WTC11 (cell line): ENCODE data around the gene TUBGCP2. TPM values are rescaled to one million over a fixed set of nuclear protein-coding genes. Genes with fewer than 3 reads are reported as not detected.
A peak's percentile ranks its signal among the peaks of the same experiment; 100 is the strongest.

Experiments
- ATAC-seq: fragments of 200-7000 bp; cut with Tn5 transposase; 2 replicates; pipeline ENCODE4 v1.10.0; 2021; ENCODE audit warnings: mild to moderate bottlenecking, moderate library complexity
- CTCF ChIA-PET: fragments of 300-600 bp; sonication (Branson Sonifier 250); formaldehyde crosslinking; loops from one replicate; lab custom pipeline; 2021; ENCODE audit warnings: antibody characterized with exemption; lab: Charles Lee
- POLR2A ChIA-PET: fragments of 350-600 bp; sonication (Branson Sonifier 250); formaldehyde crosslinking; loops from one replicate; lab custom pipeline; 2021; ENCODE audit warnings: antibody characterized with exemption; lab: Charles Lee
- DNase-seq: peaks from one replicate; pipeline ENCODE4 v3.0.0; 2021; ENCODE audit warnings: low spot score
- H3K27ac Mint-ChIP-seq: 2 replicates; pipeline ENCODE4 v1.8.0; 2021; ENCODE audit warnings: mixed read lengths
- H3K27me3 Mint-ChIP-seq: 2 replicates; pipeline ENCODE4 v1.8.0; 2021; ENCODE audit warnings: low read depth, mild to moderate bottlenecking, moderate library complexity, mixed read lengths
- H3K36me3 Mint-ChIP-seq: 2 replicates; pipeline ENCODE4 v1.8.0; 2021; ENCODE audit warnings: mixed read lengths
- H3K4me1 Mint-ChIP-seq: 2 replicates; pipeline ENCODE4 v1.8.0; 2022; ENCODE audit warnings: mixed read lengths
- H3K4me3 Mint-ChIP-seq: 2 replicates; pipeline ENCODE4 v1.8.0; 2021; ENCODE audit warnings: mild to moderate bottlenecking, moderate library complexity, mixed read lengths
- H3K9me3 Mint-ChIP-seq: 2 replicates; pipeline ENCODE4 v1.8.0; 2021; ENCODE audit warnings: mixed read lengths
- AR ChIP-seq: fragments of 250-450 bp; sonication (Bioruptor Pico); IDR thresholded peaks from 2 replicates; pipeline ENCODE4 v1.9.0; 2021; ENCODE audit warnings: mild to moderate bottlenecking
- ATF2 ChIP-seq: sonication (generic); formaldehyde crosslinking; IDR thresholded peaks from 2 replicates; pipeline ENCODE4 v1.8.1; 2022; ENCODE audit warnings: low read depth, missing genetic modification reagents, borderline replicate concordance
- GTF2I ChIP-seq: fragments of 250-450 bp; sonication (Bioruptor Pico); conservative IDR thresholded peaks from 2 replicates; pipeline ENCODE4 v1.4.0; 2021; ENCODE audit warnings: mild to moderate bottlenecking
- NR1H2 ChIP-seq: sonication (generic); formaldehyde crosslinking; IDR thresholded peaks from 2 replicates; pipeline ENCODE4 v1.9.0; 2021; ENCODE audit warnings: mild to moderate bottlenecking, moderate library complexity, missing genetic modification reagents
- STAT6 ChIP-seq: sonication (generic); formaldehyde crosslinking; conservative IDR thresholded peaks from 2 replicates; pipeline ENCODE4 v1.8.1; 2023; ENCODE audit warnings: mild to moderate bottlenecking, low read depth, missing genetic modification reagents, moderate library complexity
- ZBTB43 ChIP-seq: sonication (generic); formaldehyde crosslinking; IDR thresholded peaks from 2 replicates; pipeline ENCODE4 v1.8.1; 2023; ENCODE audit warnings: mild to moderate bottlenecking, missing genetic modification reagents
- ZNF425 ChIP-seq: fragments of 250-450 bp; sonication (Bioruptor Pico); conservative IDR thresholded peaks from 2 replicates; pipeline ENCODE4 v1.9.0; 2021; ENCODE audit warnings: mild to moderate bottlenecking
- ZNF512 ChIP-seq: sonication (generic); formaldehyde crosslinking; IDR thresholded peaks from 2 replicates; pipeline ENCODE4 v1.8.1; 2022; ENCODE audit warnings: missing genetic modification reagents, borderline replicate concordance
- ZNF671 ChIP-seq: fragments of 250-450 bp; sonication (Bioruptor Pico); IDR thresholded peaks from 2 replicates; pipeline ENCODE4 v1.8.0; 2021; ENCODE audit warnings: mild to moderate bottlenecking
- total RNA-seq: library from RNA; stranded (reverse); gene quantifications from 3 replicates; pipeline ENCODE4 v1.2.3, GENCODE V29; 2021

The TUBGCP2 gene
- total RNA-seq, 1 experiment from 2014 or later = 62.5 TPM

GRCh38 chr10:133337370-133337725 lies 28.7 kb upstream of the TUBGCP2 start (continued):
- TF ChIP-seq AR (CRISPR knock-in tag) (no peak), ATF2 (CRISPR knock-in tag) (no peak), ZNF671 (CRISPR knock-in tag) (no peak), ZNF425 (CRISPR knock-in tag) (no peak)
- TF ChIP-seq, all 79 proteins: peak for 0

GRCh38 chr10:133336577-133337369 lies 28.1 kb upstream of the TUBGCP2 start, which contains the start of gene CALY:
TSS of gene CALY (minus strand) at chr10:133336896. CDS start at chr10:133328989, 7,907 bp downstream.
- peak; percentile 81 for DNase-seq

More at GRCh38 chr10:133336577-133337369, 28.1 kb upstream of the TUBGCP2 start, which contains the start of gene CALY:
- POLR2A ChIA-PET = interaction anchor here (0.6 kb wide), 1 partner anchor 680 kb away, joined by 3 read pairs; no protein-coding TSS in a partner anchor
- Mint-ChIP-seq H3K27ac (no peak within 1 kb of the TSS), H3K27me3 (peaks cover 37% of the 10 kb centered on the region), H3K9me3 (peaks cover 13% of the 10 kb centered on the region), H3K4me1 (no peaks in the 10 kb centered on the region; the same call in 1 of the 2 replicates), H3K36me3 (no peaks in the 10 kb centered on the region), H3K4me3 (0 out of 2 replicates have a peak within 1 kb of the TSS, but pooled peaks have one; percentile 6)
- TF ChIP-seq STAT6 (no peak), ZBTB43 (CRISPR knock-in tag) (0 out of 2 replicates have a peak, but pooled peaks have one; percentile 87), NR1H2 (CRISPR knock-in tag) (no peak), ZNF512 (CRISPR knock-in tag) (no peak), GTF2I (no peak)
- CTCF ChIA-PET = interaction anchor here (0.6 kb wide), 1 partner anchor 15 kb away, joined by 3 read pairs; no protein-coding TSS in a partner anchor
- peak; percentile 60 for ATAC-seq
